HG03175 (cell line): Measurements from ENCODE around the gene PGBD5.
"Not testable (repeated sequence)": the region's sequence is repeated elsewhere in the genome, so short reads cannot be mapped to it uniquely, and the experiment has no call there.

Source experiments
- ATAC-seq: cut with Tn5 transposase; IDR thresholded peaks from one replicate; pipeline ENCODE4 v1.9.1; 2021; ENCODE audit warnings: mild to moderate bottlenecking, moderate library complexity; ENCODE audit not compliant: unreplicated experiment

The PGBD5 gene

DNA sequence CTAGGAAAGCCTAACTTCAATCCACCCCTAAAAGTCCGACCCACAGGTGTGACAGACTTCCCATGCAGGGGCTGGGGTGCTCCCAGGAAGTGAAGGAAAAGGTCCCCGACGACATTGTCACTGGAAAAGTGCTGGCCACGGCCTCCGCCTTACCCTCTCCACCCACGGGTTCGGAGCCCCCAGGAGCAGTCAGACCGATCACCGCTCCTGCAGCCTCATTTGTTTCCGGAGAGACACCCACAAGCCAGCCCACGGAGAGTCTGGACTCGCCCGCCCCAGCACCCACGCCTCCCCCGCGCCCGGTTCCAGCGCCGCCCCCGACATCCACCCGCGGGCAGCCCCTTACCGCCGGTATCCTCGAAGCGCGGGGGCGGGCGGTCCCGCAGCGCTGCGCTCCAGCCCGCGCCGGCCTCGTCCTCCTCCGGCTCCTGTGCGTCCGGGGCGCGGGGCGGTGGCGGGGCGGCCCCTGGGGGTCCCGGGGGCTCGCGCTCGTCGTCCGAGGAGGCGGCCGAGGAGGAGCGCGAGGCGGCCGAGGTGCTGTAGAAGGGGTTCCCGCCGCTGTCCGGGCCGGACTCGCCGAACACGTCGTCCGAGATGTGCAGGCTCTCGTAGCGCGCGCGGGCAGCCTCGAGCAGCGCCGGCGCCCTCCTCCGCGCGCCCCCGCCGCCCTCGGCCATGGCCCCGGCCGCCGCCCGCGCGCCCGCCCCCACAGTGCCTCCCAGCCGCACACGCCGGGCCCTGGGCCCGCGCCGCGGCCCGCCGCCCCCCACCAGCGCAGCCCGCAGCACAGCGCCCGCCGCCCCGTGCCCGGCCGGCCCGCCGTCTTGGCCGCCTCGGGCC is 660 bp downstream of the PGBD5 start:
- ATAC-seq, result peak; percentile 13

DNA sequence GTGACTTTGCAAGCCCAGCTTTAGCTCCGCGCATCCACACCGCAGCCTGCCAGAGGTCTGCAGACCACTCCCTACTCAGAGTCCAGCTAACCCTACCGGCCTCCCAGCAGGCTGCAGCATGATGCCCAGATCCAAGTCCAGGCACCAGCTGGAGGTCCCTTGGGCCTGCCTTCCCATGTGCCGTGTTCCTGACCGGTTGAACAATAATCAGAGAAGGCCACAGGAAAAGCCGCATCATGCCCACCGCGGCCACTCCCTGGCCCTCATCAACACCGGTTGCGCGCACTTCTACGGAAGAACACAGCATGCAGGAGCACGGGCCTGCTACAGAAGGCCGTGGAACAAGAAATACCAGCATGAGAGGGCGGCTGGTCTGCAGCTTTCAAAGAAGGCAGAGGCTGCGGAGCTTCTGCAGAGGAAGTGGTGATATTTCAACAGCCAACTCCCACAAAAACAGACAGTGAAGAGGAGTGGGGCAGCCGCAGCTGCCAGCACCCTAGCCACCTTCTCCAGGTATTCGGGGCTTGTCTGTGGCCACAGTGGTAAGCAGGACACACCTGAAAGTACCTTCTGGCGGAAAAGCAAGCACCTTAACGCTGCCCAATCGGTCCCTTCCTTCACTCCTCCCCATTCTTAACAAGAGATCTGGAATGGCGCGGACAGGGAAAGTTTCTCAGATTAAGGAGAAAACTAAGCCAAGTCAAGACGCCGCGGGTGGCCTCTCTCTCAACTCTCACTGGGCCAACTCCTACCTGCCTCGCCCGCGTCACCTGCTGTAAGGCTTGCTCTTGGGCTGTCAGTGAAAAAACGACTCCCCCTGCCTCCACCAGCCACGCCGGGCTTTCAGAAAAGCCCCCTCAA is 1.5 kb downstream of the PGBD5 start:
- no peak for ATAC-seq

DNA sequence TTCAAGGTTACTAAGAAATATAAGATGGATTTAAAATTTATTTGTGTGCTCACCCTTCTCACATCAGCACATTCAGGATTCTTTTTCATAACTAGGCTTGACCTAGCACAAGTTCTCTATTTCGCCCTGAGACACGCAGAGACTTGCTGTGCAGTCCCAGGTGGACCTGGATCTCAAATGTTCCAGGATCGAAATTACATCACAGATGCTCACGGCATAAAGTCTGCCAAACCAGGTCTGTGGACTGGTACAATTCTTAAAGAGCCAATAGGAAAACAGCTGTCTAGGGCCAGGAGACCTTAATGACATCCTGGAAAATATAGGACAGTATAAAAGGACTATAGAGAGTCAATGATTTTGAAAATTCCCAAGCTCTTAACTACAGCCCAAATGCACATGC is 2.2 kb downstream of the PGBD5 start:
- no peak for ATAC-seq

DNA sequence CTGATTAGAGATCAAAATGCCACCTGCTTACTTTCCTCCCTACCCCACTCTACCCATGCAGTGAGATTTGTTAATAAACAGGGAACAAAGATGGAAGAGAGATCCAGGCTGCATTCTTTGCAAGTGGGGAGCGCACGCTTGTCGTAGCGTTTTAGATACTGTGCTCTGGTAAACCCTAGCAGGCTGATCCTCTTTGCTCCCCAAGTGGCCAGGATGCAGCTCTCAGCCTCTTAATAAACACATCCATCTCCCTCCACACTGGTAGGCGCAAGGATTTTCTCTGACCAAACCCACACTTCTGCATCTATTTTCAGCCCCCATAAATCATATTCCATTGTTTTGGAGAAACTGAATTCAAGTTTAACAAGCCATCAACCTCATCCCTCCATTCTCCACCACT is 2.9 kb downstream of the PGBD5 start:
- no peak for ATAC-seq

DNA sequence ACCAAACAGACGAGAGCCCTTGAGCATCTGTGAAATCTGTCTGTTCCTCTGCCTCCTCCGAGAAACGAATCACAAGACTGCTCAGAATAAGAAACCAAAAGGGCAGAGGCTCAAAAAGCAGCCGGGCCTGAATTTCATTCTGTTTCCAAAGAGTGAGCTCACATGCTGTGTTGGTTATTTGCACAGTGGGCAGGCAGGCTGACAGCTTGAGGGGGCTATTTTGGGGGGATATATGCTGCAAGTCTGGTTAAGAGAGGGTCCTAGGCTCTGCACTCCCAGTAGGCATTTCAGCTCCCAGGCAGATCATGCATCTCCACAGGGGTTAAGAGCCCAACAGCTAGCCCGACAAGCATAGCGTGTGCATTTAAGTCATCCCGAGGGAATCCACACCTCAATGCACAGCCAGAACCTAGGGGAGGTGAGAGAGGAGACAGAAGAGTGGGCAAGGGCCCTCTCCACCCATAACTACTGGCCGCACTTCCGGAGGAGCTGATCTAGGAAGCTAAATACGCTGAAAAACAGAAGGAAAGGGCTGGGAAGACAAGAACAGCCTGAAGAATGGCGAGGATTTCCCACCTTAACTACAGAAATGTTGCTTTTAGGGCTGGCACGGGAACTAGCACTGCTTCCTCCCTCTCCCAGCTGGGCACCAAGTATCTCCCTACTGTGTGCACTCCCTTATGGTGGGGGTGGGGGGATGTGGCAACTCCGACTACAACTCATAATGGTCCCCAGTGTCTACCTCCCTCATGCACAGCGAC is 3.7 kb downstream of the PGBD5 start:
- no peak for ATAC-seq

DNA sequence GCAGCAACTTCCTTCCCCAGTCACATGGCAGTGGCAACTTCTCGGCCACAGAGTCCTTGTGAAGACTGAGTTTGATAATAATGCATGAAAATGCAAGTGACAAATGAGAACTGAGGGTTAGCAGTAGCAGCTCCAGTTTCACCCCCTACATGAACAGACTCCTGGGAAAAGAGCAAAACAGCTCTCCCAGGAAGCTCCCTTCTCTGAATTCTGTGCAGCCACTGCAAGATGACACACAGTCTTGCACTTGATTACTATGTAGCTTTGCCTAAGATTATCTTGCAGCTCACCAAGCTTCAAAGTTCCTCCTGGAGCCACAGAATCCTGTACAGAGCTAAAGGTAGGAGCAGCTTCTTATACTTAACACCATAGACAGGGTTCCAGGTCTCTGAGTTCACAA is 4.7 kb downstream of the PGBD5 start:
- no peak for ATAC-seq

DNA sequence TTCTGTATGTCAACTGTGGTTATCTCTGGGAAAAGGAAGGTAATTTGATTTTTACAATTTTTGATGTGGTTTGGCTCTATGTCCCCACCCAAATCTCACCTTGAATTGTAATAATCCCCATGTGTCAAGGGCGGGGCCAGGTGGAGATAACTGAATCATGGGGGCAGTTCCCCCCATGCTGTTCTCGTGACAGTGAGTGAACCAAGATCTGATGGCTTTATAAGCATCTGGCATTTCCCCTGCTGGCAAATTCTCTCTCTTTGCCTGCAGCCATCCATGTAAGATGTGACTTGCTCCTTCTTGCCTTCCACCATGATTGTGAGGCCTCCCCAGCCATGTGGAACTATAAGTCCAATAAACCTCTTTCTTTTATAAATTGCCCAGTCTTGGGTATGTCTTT is 5.8 kb downstream of the PGBD5 start:
- not testable (repeated sequence) for ATAC-seq

DNA sequence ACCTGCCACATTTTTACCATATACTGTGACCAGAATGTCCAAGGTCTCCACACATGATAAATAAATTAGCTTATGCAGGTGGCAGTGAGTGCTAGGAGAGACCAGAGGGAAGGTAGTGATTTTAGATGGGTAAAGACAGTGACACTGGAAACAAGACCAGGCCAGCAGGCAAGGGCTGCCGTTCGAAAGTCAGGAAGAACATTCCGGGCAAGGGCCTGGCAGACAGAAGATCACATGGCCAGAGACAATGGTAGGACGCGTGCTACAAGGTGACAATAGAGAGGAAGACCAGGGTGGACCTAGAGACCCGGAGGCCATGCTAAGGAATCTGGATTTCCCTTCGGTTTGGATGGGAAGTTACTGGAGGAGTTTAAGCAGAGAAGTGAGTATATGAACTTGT is 9.7 kb downstream of the PGBD5 start:
- no peak for ATAC-seq

DNA sequence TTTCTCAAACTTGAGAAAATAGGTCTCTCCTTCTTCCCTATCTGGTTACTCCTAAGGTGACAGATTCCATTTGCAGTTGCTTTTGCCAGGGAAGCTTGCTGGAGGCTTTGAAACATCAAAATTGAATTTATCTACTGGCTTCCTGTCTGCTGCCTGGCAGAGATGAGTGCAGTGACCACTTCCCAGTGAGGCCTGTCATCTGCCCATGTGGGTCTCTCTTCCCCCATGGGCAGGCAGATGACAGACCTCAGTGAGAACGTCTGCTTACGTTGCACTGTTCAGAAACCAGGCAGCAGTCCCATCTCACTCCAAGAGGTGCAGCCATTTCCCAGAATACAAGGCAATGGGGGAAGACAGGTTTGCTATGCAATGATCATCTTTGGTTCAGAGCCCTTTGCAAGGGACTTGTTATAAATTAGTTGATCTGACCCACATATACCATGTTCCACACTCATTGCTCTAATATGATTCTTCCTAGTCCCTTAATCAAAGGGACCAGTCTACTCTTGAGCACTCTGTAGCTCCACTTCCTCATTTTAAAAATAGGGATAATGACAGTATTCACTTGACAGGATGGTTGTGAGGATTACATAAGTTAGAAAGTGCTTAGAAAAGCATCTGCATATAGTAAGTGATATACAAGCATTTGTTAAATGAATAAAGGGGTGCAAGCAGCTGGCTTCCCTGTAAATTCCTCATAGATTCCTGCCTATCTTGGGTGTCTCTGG is 10.6 kb downstream of the PGBD5 start:
- ATAC-seq, result no peak

DNA sequence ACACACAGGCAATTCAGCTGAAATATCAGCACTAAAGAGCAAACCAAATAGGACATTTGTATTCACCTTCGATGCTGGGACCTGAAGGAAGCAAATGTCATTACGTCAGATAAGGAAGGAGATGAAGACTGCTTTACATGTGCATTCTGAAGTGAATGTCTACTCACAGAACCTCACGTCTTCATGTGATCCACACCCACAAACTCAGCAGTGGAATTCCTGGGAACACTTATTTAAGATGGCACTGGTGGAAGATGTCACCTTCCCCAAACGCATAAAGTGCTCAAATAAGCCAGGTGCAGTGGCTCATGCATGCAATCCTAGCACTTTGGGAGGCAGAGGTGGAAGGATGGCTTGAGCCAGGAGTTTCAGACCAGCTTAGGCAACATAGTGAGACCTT is 11.4 kb downstream of the PGBD5 start:
- no peak for ATAC-seq

DNA sequence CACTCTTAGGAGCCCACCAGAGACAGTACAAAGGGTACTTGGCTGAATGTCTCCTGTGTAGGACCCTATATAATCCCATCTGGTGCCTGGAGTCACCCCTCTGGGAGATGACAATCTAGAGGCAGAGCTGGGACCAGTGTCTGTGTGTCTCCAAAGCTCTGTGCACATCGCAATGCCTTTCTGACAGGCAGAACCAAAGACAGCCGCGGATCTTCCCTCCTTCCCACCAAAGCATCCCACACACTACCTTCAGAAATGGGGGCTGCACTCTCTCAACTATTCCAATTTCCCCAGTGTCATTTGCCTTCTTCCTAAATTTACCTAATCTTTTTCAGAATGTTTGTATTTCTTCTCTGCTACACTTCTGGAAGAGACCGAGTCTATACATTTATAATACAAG is 12.0 kb downstream of the PGBD5 start:
- ATAC-seq, result no peak

DNA sequence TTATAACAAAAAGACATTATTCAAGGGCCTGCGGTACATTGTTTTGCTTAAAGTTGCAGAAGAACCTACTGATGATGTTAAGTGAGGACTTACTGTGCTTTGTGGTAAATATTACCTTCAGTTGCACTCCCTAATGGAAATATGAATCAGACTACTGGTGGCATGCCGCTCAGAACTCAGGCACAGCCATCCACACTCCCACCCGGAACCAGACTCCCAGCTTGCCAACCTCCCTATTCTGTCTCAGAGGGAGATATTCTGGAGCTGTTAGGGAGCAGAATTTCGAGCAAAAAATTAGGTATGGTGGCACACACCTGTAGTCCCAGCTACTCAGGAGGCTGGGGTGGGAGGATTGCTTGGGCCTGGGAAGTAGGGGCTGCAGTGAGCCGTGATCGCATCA is 13.1 kb downstream of the PGBD5 start:
- no peak for ATAC-seq

DNA sequence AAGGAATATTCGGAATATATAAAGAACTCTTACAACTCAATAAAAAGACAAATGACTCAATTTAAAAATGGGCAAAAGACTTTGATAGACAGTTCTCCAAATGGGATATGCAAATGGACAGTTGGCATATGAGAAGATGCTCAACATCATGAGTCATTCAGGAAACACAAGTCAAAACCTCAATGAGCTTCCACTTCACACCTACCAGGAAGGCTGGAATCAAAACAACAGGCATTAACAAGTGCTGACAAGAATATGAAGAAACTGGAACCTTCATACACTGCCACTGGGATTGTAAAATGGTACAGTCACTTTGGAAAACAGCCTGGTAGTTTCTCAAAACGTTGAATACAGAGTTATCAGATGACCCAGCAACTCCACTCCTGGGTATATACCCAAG is 17.2 kb downstream of the PGBD5 start:
- ATAC-seq, result no peak

DNA sequence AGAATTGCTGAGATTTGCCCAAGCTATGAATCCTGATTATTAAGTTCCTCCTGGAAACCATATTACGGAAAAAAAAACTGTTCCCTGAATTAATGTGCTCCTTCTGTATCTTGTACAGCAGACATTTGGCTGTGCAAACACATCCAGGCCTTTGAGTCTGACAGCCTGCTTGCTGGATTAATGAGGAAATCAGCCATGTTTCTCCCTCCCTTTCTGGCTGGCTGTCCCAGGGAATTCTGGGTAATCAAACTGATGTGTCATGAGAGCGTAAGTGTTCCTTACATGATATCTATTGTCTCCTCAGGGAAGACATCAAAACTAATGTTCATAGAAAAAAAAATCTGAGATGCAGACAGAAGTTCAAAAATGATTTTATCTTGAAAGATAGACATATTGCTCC is 18.8 kb downstream of the PGBD5 start:
- ATAC-seq, result no peak

DNA sequence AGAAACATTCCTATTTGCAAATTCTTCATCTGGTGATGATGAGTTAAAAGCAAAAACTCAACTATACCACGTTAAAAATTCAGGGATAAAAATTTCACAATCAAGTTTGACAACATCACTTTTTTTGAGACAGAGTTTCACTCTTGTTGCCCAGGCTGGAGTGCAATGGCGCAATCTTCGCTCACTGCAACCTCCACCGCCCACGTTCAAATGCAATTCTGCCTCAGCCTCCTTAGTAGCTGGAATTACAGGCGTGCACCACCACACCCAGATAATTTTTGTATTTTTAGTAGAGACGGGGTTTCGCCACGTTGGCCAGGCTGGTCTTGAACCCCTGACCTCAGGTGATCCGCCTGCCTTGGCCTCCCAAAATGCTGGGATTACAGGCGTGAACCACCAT is 19.4 kb downstream of the PGBD5 start:
- ATAC-seq, result not testable (repeated sequence)

DNA sequence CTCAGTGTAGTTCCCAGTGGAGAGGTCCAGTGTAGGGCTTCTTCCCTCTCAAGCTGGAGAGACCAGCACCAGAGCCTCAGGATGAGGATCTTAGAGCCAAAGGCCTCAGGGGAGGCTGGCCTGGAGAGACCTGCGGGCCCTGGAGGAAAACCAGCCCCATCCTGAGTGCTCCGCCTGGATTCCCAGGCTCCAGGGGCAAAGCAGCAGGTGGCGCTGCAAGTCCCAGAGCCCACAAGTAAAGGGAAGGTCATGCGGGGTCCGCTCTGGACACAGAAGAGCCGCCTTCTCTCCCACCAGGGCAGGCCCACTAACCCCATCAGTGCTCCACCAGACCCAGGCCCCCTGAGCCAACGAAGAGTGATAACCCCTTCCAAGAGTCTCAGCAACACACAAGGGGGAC is 22.7 kb downstream of the PGBD5 start:
- ATAC-seq, result no peak

DNA sequence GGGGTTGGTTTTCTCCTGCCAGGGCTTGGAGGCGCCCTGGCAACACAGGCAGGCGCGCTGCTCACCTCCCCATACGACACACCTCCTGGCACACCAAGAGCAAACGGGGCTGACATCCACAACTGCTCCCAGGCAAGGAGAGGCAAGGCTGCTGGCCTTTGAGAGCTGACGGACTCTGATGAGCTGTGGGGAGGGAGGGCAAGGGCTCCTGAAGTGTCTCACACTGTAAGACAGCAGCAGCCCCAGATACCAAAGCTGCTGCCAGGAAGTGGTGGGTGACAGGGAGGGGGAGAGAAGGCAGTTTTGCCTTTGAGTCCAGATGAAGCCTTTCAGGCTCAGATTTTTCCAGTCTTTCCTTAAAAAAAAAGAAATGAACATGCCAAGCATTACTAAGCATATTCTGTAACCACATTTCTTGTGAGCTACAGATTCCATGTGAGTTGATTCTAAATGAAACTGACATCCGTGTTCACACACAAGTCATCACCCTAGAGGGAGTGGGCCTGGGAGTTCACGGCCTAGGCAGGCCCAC is 24.3 kb downstream of the PGBD5 start:
- no peak for ATAC-seq

DNA sequence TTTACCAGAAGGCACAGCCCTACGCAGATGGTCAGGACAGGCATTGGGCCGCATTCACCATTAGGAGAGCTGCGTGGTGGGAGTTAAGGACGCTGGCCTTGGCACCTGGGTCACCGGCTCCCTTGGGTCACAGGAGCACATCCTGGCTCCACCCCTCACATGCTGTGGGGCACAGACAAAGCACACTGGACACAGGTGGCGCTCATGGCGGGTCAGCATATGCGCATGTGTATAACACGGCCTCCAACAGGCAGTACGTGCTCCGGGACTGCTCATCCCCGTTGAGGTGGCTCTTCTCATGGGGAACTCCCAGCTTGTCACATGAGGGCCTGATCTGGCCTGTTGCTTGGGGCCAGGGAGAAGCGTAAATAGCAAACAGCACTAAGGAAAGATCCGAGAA is 25.0 kb downstream of the PGBD5 start:
- ATAC-seq, result no peak

DNA sequence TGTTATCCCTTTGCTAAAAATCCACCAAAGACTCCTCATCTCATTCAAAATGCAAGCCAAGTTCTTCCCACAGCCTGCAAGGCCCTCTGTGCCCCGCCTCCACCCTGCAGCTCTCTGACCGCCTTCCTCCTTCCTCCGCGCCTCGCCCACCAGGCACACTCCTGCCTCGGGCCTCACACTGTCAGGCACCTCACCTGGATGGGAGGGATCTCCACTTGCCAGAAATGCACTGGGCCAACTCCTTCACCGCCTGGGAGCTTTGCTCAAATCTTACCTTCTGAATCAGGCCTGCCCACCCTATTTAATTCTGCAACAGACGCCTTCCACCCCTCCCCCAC is 26.2 kb downstream of the PGBD5 start:
- ATAC-seq, result no peak

DNA sequence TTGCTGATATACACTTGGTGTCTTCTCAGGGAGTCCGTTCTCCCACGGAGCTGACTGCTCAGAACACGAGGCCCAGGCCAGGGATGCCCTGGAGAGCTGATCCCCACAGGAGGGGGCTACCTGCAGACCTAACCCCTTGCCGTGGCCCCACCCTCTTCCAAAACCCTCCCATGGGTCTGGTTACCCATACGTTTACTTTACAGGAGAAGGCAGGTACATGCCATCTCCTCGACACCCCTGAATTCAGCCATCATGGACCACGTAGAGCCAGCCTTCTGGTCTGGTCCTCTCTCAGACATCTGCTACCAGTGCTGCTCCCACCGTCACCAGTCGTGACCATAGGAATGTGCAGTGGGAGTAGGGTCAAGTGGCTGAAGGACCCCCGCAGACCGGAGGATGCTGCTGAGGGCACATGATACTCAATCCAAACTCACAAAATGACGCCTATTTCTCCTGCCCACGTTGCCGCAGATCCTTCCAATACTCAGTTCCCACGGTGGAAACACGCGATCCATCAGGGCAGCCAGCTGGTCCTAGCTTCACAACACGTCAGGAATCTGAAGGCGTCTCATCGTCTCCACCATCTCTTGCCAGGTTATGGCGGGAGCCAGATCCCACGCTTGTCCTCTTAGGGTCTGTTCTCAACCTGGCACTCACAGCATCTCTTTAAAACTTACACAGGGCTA is 26.7 kb downstream of the PGBD5 start:
- ATAC-seq, result no peak
